Osteoblast (primary cell): ENCODE results near the gene USP32. TPM values are rescaled to one million over a fixed set of nuclear protein-coding genes. Genes with fewer than 3 reads are reported as not detected.
"Not testable (repeated sequence)": the region's sequence is repeated elsewhere in the genome, so short reads cannot be mapped to it uniquely, and the experiment has no call there.

Experiments
- DNase-seq: peaks from one replicate; pipeline ENCODE4 v3.0.0; 2011; ENCODE audit warnings: low spot score, mixed read lengths; ENCODE audit not compliant: insufficient read length; ENCODE audit errors: missing footprints
- H2AFZ ChIP-seq: 2 replicates; pipeline ENCODE4 v1.6.0; 2011; ENCODE audit warnings: mild to moderate bottlenecking, low read length
- H3K27ac ChIP-seq: 2 replicates; pipeline ENCODE4 v1.5.1; 2011; ENCODE audit warnings: mild to moderate bottlenecking, low read depth, low read length, moderate library complexity
- H3K27me3 ChIP-seq: 2 replicates; pipeline ENCODE4 v1.6.0; 2012; ENCODE audit warnings: mild to moderate bottlenecking, control low read depth, inconsistent platforms, low read length, moderate library complexity; ENCODE audit not compliant: insufficient read depth
- H3K36me3 ChIP-seq: 2 replicates; pipeline ENCODE4 v1.5.1; 2011; ENCODE audit warnings: mild to moderate bottlenecking, low read length, control low read depth, moderate library complexity; ENCODE audit not compliant: insufficient read depth
- H3K4me1 ChIP-seq: 2 replicates; pipeline ENCODE4 v1.5.1; 2011; ENCODE audit warnings: mild to moderate bottlenecking, low read length, control low read depth, moderate library complexity; ENCODE audit not compliant: insufficient read depth
- H3K4me2 ChIP-seq: 2 replicates; pipeline ENCODE4 v1.6.0; 2011; ENCODE audit warnings: mild to moderate bottlenecking, low read length; ENCODE audit not compliant: insufficient read depth
- H3K4me3 ChIP-seq: fragments of 200-600 bp; sonication (generic); 3 replicates; pipeline ENCODE4 v1.5.1; 2012; ENCODE audit warnings: mild to moderate bottlenecking, low read length, inconsistent platforms; ENCODE audit not compliant: insufficient read depth
- H3K79me2 ChIP-seq: 2 replicates; pipeline ENCODE4 v1.6.0; 2012; ENCODE audit warnings: mild to moderate bottlenecking, low read length, control low read depth, inconsistent platforms; ENCODE audit not compliant: insufficient read depth
- H3K9me3 ChIP-seq: 2 replicates; pipeline ENCODE4 v1.5.1; 2011; ENCODE audit warnings: low read depth, low read length, control low read depth
- H4K20me1 ChIP-seq: 2 replicates; pipeline ENCODE4 v1.6.0; 2012; ENCODE audit warnings: mild to moderate bottlenecking, low read length, control low read depth; ENCODE audit not compliant: insufficient read depth
- total RNA-seq: library from RNA; depleted of rRNA; stranded (reverse); fragments of >200 nt; gene quantifications from 2 replicates; pipeline ENCODE4 v1.2.3, GENCODE V29; 2012
- TF ChIP-seq, protein P1 (sequence below): IDR thresholded peaks from 2 replicates; pipeline ENCODE4 v1.5.1; 2011; ENCODE audit warnings: mild to moderate bottlenecking, low read depth, low read length, moderate library complexity; ENCODE audit errors: extremely low read depth

USP32 gene
- total RNA-seq, 1 donor = 99.5 TPM

DNA sequence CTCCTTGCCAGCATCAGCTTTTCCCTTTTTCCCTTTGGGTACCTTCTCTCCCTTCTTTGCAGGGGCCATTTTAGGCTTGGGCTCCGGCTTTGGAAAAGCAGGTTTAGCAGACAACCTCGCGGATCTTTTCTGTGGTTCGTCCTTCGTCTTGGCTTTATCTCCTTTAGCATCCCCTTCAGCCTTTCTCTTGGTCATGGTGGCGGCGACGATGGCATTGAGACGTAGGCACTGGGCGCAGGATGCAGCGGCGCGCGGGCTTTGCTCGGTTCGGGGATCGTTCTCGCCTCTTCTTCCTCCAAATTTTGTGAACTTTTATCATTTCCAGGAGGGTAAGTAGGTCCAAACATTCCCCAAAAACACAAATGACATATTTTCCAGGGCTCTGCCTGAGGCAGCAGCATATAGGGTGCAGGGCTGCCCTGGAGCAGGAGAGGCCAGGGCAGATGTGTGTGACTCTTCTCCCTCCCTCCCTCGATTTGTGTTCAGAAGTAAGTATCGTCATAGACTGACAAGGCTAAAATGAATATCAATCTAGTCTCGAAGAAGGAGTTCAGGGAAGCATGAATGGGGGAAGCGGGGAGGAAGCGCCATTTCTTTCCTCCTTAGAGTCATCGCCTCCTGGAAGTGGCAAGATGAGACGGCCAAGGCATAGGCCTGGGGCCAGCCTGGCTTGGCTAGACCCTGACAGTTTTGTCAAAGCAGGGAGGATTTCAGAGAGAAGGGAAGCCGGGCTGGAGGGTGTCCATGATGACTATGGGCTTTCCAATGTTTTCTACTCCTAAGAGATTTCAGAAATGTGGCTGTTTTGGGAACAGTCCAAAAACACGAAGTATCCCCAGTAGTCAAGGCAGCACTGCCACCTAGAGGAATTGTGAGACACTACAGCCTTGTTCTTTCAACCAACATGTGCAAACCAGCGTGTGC, 43.6 kb upstream of the USP32 start:
- peak overlapping the region; percentile 80 for H3K4me2 ChIP-seq

DNA sequence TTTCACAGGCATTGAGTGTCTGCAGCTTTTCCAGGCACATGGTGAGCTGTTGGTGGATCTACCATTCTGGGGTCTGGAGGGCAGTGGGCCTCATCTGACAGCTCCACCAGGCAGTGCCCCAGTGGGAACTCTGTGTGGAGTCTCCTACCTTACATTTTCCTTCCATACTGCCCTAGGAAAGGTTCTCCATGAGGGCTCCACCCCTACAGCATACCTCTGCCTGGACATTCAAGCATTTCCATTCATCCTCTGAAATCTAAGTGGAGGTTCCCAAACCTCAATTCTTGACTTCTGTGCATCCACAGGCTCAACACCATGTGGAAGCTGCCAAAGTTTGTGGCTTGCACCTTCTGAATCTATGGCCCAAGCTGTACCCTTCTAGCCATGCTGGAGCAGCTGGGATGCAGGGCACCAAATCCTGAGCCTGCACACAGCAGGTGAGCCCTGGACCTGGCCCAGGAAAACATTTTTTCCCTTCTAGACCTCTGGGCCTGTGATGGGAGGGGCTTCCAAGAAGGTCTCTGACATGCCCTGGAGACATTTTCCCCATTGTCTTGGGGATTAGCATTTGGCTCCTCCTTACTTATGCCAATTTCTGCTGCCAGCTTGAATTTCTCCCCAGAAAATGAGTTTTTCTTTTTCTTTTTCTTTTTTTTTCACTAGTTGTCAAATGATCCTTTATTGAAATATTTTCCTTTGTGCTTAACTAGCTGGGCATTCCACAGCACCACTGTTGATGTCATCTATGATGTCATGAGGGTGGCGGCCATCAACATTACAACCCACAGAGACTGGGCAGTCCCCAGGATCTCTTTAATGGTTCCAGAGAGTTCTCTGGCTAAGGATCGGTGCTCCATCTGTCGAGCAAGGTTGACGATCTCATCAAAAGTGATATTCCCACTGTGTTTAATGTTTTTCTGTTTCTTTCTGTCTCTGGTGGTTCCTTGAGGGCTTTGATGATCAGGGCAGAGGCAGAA, 41.4 kb upstream of the USP32 start:
- not testable (repeated sequence) for H3K79me2 ChIP-seq, H3K4me2 ChIP-seq, H3K4me1 ChIP-seq, H3K9me3 ChIP-seq, H2AFZ ChIP-seq, H3K36me3 ChIP-seq, H3K4me3 ChIP-seq, DNase-seq, H3K27ac ChIP-seq, H3K27me3 ChIP-seq, H4K20me1 ChIP-seq

More for the DNA sequence above, 43.6 kb upstream of the USP32 start:
- no peaks in the 10 kb centered on the region for H3K79me2 ChIP-seq
- H3K9me3 ChIP-seq = no peaks in the 10 kb centered on the region
- H3K27ac ChIP-seq = peak overlapping the region; percentile 70
- peak overlapping the region; percentile 94 for H2AFZ ChIP-seq
- no peaks in the 10 kb centered on the region for H3K27me3 ChIP-seq
- H3K4me1 ChIP-seq = peaks cover 10% of the 10 kb centered on the region
- peak; percentile 94 for DNase-seq
- no peaks in the 10 kb centered on the region for H4K20me1 ChIP-seq
- TF ChIP-seq, protein P1, sequence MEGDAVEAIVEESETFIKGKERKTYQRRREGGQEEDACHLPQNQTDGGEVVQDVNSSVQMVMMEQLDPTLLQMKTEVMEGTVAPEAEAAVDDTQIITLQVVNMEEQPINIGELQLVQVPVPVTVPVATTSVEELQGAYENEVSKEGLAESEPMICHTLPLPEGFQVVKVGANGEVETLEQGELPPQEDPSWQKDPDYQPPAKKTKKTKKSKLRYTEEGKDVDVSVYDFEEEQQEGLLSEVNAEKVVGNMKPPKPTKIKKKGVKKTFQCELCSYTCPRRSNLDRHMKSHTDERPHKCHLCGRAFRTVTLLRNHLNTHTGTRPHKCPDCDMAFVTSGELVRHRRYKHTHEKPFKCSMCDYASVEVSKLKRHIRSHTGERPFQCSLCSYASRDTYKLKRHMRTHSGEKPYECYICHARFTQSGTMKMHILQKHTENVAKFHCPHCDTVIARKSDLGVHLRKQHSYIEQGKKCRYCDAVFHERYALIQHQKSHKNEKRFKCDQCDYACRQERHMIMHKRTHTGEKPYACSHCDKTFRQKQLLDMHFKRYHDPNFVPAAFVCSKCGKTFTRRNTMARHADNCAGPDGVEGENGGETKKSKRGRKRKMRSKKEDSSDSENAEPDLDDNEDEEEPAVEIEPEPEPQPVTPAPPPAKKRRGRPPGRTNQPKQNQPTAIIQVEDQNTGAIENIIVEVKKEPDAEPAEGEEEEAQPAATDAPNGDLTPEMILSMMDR = peak; percentile 96
- no peaks in the 10 kb centered on the region for H3K36me3 ChIP-seq
- peak overlapping the region; percentile 47 for H3K4me3 ChIP-seq

DNA sequence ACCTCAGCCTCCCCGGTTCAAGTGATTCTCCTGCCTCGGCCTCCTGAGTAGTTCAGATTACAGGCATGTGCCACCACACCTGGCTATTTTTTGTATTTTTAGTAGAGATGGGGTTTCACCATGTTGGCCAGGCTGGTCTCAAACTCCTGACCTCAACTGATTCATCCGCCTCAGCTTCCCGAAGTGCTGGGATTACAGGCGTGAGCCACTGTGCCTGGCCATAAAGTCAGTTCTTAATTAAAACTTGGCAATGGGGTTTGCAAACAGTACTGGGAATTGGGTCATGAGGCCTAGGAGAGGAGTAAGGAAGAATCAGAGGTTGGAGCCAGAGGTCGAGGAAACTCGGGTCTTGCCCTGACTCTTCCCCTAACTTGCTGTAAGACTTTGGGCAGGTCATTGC, 38.6 kb upstream of the USP32 start:
- not testable (repeated sequence) for H2AFZ ChIP-seq, H3K27ac ChIP-seq, H3K4me3 ChIP-seq, H3K36me3 ChIP-seq, H3K4me2 ChIP-seq, H3K27me3 ChIP-seq, H4K20me1 ChIP-seq, H3K79me2 ChIP-seq, DNase-seq, H3K9me3 ChIP-seq, H3K4me1 ChIP-seq

DNA sequence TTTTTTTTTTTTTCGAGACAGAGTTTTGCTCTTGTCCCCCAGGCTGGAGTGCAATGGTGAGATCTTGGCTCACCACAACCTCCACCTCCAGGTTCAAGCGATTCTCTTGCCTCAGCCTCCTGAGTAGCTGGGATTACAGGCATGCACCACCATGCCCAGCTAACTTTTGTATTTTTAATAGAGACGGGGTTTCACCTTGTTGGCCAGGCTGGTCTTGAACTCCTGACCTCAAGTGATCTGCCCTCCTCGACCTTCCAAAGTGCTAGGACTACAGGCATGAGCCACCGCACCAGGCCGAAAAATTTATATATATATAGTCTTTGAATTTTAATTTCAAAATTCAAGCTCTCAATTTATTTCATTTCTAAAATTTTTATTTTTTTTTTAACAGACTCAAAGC, 36.6 kb upstream of the USP32 start:
- H3K4me3 ChIP-seq, H3K27ac ChIP-seq, H4K20me1 ChIP-seq, DNase-seq, H3K27me3 ChIP-seq, H3K4me1 ChIP-seq, H3K79me2 ChIP-seq, H3K4me2 ChIP-seq, H2AFZ ChIP-seq, H3K9me3 ChIP-seq, H3K36me3 ChIP-seq: not testable (repeated sequence)

DNA sequence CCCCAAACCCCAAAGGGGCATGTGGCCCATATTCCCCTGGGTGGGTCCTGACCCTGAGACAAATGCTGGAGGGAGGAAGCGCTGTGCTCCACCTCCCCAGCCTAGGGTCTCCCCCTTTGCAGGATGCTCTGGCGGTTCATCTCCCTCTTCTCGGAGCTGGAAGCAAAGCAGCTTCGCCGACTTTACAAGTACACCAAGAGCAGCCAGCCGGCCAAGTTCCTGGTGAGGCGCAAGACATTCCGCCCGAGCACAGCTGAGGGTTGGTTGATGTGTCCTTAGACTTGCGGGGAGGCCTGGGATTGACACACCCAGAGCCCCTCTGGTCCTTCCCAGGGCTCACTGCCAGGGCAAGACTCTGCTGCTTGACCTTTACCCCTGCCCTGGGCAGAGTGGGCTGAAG, 34.7 kb upstream of the USP32 start:
- TF ChIP-seq, protein P1 = no peak
- H3K79me2 ChIP-seq = no peaks in the 10 kb centered on the region

More for the DNA sequence above, 34.7 kb upstream of the USP32 start:
- no peaks in the 10 kb centered on the region for H3K36me3 ChIP-seq
- no peak overlapping the region for H2AFZ ChIP-seq
- H3K9me3 ChIP-seq = no peaks in the 10 kb centered on the region
- H3K27me3 ChIP-seq = peaks cover 5% of the 10 kb centered on the region
- no peak overlapping the region for H3K4me2 ChIP-seq
- no peak for DNase-seq
- no peak overlapping the region for H3K27ac ChIP-seq
- H4K20me1 ChIP-seq = no peaks in the 10 kb centered on the region
- no peak overlapping the region for H3K4me3 ChIP-seq
- H3K4me1 ChIP-seq = no peaks in the 10 kb centered on the region
